DMS 273 treated with DMSO at 0.1 percent for 48 hours (cell line): ENCODE results near the gene ZNF730.
"Not testable (repeated sequence)": the region's sequence is repeated elsewhere in the genome, so short reads cannot be mapped to it uniquely, and the experiment has no call there.

ENCODE experiments used
- DNase-seq: peaks from one replicate; lab custom pipeline; 2025; lab: John Stamatoyannopoulos, UW

ZNF730 gene

DNA sequence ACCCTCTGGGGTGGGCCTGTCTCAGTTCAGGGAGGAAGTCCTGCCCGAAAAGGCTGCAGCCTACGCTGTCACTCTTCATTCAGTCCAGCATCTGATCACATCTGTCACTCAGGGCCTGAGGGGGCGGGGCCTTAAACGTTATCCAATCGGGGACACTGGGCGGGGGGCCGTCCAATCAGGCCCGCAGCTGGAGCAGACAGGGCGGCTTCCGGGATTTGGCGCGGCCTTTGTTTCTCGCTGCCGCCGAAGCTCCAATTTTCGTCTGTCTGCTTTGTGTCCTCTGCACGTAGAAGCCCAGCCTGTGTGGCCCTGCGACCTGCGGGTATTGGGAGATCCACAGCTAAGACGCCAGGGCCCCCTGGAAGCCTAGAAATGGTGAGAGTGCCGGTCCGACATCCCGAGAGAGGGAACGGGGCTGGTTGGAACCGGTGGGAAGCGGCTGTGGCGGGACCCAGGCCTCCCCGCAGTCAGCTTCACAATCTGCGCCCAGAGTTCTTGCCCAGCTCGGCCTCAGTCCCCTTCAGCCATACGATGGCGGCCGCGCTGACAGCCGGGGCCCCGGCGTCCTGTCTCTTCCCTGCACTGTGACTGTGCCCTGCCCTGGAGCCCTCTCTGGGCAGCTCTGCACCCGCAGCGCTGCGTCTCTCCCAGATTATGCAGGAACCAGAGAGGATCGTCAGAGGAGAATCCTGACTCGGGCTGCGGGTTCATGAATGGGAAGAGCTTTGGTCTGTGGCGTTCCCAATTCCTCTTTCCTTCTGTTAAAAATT is at the start of gene ZNF730:
TSS of gene ZNF730 (plus strand) at position 224 of the 770 bp plus-strand sequence. CDS start at position 373, 149 bp downstream.
- peak; percentile 70 for DNase-seq

DNA sequence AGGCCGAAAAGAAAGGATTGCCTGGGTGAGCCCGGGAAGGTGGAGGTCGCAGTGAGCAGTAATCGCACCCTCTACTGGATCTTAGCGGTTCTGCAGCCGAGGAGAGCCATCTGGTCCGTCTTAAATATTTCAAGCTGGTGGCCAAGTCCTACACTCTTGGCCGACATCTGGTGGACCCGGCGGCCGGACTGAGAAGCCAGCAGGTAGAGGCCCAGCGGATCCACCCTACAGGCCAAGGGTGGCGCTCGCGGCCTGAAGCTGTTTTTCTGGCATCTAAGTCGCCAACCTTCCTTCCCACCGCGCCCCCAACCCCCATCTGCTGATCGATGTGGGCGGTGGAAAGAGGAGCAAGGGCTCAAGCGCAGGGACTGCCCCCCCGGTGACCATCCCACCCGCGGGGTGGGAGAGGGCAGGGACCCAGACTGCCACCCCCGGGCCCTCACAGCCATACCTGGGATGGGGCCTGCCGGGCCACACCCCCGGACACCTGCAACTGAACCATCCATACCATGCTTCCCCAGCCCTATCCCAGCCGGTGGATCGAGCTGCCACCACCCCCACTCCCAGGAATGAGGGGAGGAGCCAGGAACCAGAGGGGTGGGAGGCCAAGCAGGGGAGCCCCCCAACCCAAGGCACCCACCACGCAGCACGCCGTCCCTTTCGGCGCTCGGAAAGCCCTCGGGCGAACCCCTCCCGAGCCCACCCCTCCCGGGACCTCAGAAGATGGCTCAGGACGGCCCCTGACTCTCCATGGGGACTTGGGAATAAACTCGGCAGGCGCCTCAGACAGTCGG is 46.3 kb upstream of the ZNF730 start:
- DNase-seq, result peak; percentile 28

- DNase-seq, result no peak
These were observed 45.7 kb upstream of the ZNF730 start for GRCh38 chr19:23071147-23071511.

- DNase-seq, result peak; percentile 70
These were observed 41.6 kb upstream of the ZNF730 start for GRCh38 chr19:23075031-23075733.

DNA sequence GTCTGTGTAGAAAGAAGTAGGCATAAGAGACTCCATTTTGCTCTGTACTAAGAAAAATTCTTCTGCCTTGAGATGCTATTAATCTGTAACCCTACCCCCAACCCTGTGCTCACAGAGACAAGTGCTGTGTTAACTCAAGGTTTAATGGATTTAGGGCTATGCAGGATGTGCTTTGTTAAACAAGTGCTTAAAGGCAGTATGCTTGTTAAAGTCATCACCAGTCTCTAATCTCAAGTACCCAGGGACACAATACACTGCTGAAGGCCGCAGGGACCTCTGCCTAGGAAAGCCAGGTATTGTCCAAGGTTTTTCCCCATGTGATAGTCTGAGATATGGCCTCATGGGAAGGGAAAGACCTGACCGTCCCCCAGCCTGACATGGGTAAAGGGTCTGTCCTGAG is 39.0 kb upstream of the ZNF730 start:
- not testable (repeated sequence) for DNase-seq

DNA sequence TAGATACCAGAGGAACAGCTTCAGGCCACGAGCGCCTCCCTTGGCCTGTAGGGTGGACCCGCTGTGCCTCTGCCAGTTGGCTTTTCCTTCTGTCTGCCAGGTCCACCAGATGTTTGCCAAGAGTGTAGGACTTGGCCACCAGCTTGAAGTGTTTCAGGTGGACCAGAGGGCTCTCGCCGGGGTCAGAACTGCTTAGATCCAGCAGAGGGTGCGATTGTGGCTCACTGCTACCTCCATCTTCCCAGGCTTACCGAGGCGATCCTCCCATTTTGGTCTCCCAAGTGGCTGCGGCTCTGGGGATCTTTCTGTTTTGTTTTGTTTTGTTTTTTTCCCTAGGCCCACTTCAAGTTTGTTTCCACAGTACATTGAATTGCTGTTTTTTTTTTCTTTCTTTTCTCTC is 23.0 kb upstream of the ZNF730 start:
- DNase-seq, result no peak

- DNase-seq, result no peak
These were observed 21.4 kb upstream of the ZNF730 start for GRCh38 chr19:23095418-23095817.

GRCh38 chr19:23098286-23098685 is 18.5 kb upstream of the ZNF730 start:
- no peak for DNase-seq

GRCh38 chr19:23098988-23099387 is 17.8 kb upstream of the ZNF730 start:
- no peak for DNase-seq

- no peak for DNase-seq
These were observed 16.9 kb upstream of the ZNF730 start for GRCh38 chr19:23099966-23100365.

DNA sequence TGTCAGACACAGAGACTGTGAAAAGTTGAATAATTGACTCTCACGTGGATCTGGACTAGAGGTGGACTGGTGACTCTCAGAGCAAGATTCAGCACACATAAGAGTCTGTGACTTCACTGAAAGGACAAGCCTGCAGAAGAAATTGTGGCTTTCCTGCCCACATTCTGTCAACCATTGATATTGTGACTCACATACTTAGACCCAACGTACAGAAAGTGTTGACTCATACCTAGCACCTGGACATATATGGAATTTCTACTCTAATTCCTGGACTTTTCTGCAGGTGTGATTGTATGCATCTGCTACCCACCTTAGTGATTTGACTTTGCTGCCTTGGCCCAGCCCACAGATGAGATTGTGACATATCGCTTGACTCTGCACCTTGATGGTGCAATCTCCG is 15.6 kb upstream of the ZNF730 start:
- no peak for DNase-seq

DNA sequence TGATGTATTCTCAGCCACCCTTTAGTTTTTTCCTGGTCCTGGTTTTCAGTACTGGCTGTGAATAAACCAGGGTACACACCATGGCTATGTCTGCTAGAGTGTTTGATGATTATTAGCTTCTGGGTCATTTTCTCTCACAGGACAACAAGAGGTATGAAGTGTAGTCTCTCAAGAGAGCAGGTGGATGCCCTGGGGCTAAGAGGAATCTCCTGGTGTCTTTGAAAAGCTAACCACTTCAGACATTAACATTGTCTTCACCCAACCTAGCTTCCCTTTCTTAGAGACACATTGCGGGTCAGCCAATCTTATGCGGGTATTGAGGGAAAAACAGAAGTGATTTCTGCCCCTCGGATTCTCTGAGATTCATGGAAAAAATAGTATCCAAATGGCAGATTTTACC is 1.6 kb downstream of the ZNF730 start:
- no peak for DNase-seq

- not testable (repeated sequence) for DNase-seq
These were observed 17.4 kb downstream of the ZNF730 start for GRCh38 chr19:23134211-23134610.

DNA sequence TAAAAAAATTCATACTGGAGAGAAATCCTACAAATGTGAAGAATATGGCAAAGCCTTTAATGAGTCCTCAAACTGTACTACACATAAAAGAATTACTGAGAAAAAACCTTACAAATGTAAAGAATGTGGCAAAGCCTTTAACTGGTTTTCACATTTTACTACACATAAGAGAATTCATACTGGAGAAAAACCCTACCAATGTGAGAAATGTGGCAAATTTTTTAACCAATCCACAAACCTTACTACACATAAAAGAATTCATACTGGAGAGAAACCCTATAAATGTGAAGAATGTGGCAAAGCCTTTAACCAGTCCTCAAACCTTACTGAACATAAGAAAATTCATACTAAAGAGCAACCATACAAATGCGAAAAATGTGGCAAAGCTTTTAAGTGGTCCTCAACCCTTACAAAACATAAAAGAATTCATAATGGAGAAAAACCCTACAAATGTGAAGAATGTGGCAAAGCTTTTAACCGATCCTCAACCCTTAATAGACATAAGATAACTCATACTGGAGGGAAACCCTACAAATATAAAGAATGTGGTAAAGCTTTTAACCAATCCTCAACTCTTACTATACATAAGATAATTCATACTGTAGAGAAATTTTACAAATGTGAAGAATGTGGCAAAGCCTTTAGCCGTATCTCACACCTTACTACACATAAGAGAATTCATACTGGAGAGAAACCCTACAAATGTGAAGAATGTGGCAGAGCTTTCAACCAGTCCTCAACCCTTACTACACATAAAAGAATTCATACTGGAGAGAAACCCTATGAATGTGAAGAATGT is 29.0 kb downstream of the ZNF730 start:
- no peak for DNase-seq

GRCh38 chr19:23160766-23161165 is 43.9 kb downstream of the ZNF730 start:
- no peak for DNase-seq

DNA sequence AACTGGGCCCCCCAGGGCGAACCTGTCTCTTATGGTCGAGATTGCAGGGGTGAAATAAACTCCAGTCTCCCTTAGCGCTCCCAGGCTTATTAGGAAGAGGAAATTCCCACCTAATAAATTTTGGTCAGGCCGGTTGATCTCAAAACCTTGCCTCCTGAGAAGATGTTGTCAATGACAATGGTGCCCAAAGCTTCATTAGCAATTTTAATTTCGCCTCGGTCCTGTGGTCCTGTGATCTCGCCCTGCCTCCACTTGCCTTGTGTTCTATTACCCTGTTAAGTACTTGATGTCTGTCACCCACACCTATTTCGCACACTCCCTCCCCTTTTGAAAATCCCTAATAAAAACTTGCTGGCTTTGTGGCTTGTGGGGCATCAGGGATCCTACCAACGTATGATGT is 51.5 kb downstream of the ZNF730 start:
- DNase-seq, result not testable (repeated sequence)

DNA sequence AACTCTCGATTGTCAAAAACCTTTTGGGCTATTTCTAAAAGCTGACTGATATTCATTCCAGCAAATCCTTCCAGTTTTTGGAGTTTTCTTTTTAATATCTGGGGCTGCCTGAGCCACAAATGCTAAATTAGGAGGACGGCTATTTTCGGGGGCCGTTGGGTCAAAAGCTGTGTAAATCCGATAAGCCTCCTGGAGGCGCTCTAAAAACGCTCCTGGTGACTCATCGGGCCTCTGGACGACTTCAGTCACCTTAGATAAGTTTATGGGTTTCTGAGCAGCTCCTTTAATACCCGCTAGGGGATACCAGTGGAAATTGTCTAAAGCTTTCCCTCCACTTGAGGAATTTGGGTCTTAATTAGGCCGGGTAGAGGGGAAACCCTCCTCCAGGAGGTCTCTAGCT is 66.4 kb downstream of the ZNF730 start:
- no peak for DNase-seq

- no peak for DNase-seq
These were observed 73.5 kb downstream of the ZNF730 start for GRCh38 chr19:23190341-23190740.
